ENCODE data around the gene HBP1.

HBP1 gene

GRCh38 chr7:107233174-107233573 lies 64.4 kb downstream of the HBP1 start:
- ChIA-PET CTCF (interaction anchor here (1.0 to 1.5 kb wide), 2 partner anchors 10 to 35 kb away, joined by 3 read pairs; no protein-coding TSS in a partner anchor), POLR2A (no interaction called here)
- no peak for DNase-seq (ENCODE audit: low read depth, low spot score)
- no peak overlapping the region for H3K4me3 ChIP-seq (ENCODE audit: low read depth, low read length)
- TF ChIP-seq CTCF (IDR thresholded peaks at IDR 0.05; ENCODE audit: insufficient read depth, low read length, missing control alignments), result no peak

GRCh38 chr7:107233981-107234380 lies 65.2 kb downstream of the HBP1 start:
- POLR2A ChIA-PET, result no interaction called here
- TF ChIP-seq CTCF (IDR thresholded peaks at IDR 0.05; ENCODE audit: insufficient read depth, low read length, missing control alignments), result no peak
- DNase-seq (ENCODE audit: low read depth, low spot score), result no peak
- CTCF ChIA-PET, result interaction anchor here (1.0 to 1.5 kb wide), 2 partner anchors 11 to 35 kb away, joined by 3 read pairs; no protein-coding TSS in a partner anchor
- H3K4me3 ChIP-seq (ENCODE audit: low read depth, low read length), result no peak overlapping the region

GRCh38 chr7:107234436-107234835 lies 65.6 kb downstream of the HBP1 start:
- no peak for DNase-seq (ENCODE audit: low read depth, low spot score)
- ChIA-PET CTCF (no interaction called here), POLR2A (no interaction called here)
- TF ChIP-seq CTCF (IDR thresholded peaks at IDR 0.05; ENCODE audit: insufficient read depth, low read length, missing control alignments), result no peak
- H3K4me3 ChIP-seq (ENCODE audit: low read depth, low read length), result no peak overlapping the region

- DNase-seq (ENCODE audit: low read depth, low spot score), result peak; percentile 28
- TF ChIP-seq CTCF (IDR thresholded peaks at IDR 0.05; ENCODE audit: insufficient read depth, low read length, missing control alignments), result no peak
- ChIA-PET CTCF (no interaction called here), POLR2A (no interaction called here)
- no peak overlapping the region for H3K4me3 ChIP-seq (ENCODE audit: low read depth, low read length)
Measured at GRCh38 chr7:107236862-107237261, 68.1 kb downstream of the HBP1 start.

GRCh38 chr7:107237451-107237850 lies 68.6 kb downstream of the HBP1 start:
- no peak for TF ChIP-seq CTCF (IDR thresholded peaks at IDR 0.05; ENCODE audit: insufficient read depth, low read length, missing control alignments)
- no peak for DNase-seq (ENCODE audit: low read depth, low spot score)
- H3K4me3 ChIP-seq (ENCODE audit: low read depth, low read length), result no peak overlapping the region
- CTCF ChIA-PET, result no interaction called here
- POLR2A ChIA-PET, result no interaction called here

- DNase-seq (ENCODE audit: low read depth, low spot score), result no peak
- ChIA-PET POLR2A (no interaction called here), CTCF (interaction anchor here (0.9 kb wide), 1 partner anchor 17 kb away, joined by 3 read pairs; no protein-coding TSS in a partner anchor)
- TF ChIP-seq CTCF (IDR thresholded peaks at IDR 0.05; ENCODE audit: insufficient read depth, low read length, missing control alignments), result no peak
- H3K4me3 ChIP-seq (ENCODE audit: low read depth, low read length), result no peak overlapping the region
Measured at GRCh38 chr7:107242267-107242666, 73.5 kb downstream of the HBP1 start.
